Measurements from ENCODE around the gene SMIM34. TPM values are rescaled to one million over a fixed set of nuclear protein-coding genes. Genes with fewer than 3 reads are reported as not detected.
"Not testable (repeated sequence)": the region's sequence is repeated elsewhere in the genome, so short reads cannot be mapped to it uniquely, and the experiment has no call there.

The SMIM34 gene
- total RNA-seq, 1 donor from 2014 or later: not detected

DNA sequence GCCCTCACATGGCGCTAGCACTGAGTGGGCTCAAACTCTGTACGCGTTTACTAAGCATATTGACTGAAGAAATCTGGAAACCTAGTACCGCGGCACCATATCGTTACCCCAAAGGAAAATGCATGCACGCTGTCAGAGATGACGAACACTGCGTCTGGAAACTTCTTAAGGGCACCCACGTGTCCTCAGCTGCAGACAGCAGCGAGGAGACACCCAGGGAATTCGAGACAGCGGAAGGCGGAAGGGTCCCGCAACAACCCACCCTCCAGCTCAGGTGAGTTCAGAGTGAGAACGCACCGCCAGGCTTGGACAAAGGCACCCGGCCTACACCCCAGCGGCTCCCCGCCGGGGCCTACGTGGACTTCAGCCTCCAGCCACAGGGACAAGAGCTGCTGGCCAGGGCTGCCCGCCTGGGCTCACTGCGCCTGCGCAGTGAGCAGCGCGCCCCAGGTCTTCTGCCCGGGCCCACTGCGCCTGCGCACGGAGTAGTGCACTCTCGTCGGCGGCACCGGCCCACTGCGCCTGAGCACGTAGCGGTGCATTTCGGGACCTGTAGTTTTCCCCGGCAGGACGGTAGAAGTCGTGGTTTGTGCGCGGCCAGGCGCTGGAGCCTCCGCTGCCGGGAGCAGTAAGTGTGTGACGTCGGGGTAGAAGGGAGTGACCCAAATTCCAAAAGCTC, 48.7 kb downstream of the SMIM34 start, which contains the start of gene SMIM11:
SMIM11 (plus strand) TSS at position 568 of the 679 bp plus-strand sequence. CDS start 3,998 bp downstream, outside the sequence.
- H3K9me3 ChIP-seq (ENCODE audit: control insufficient read depth in 3 of 3, low read length in 3 of 3); H3K27ac ChIP-seq (ENCODE audit: low read depth, low read length); H3K9ac ChIP-seq (ENCODE audit: low read depth in 1 of 3, low read length in 3 of 3); H3K4me1 ChIP-seq (ENCODE audit: control insufficient read depth in 3 of 3, insufficient read depth in 3 of 3, low read length in 3 of 3); H3K4me3 ChIP-seq (ENCODE audit: low read length in 3 of 3); H3K27me3 ChIP-seq (ENCODE audit: control insufficient read depth in 3 of 3, insufficient read depth in 3 of 3, low read length in 3 of 3); H3K36me3 ChIP-seq (ENCODE audit: control insufficient read depth in 3 of 3, insufficient read depth in 3 of 3, low read length in 3 of 3): not testable (repeated sequence)

GRCh38 chr21:34374462-34374861, 49.3 kb downstream of the SMIM34 start:
- H3K27me3 ChIP-seq (ENCODE audit: control insufficient read depth in 3 of 3, insufficient read depth in 3 of 3, low read length in 3 of 3); H3K27ac ChIP-seq (ENCODE audit: low read depth, low read length); H3K9me3 ChIP-seq (ENCODE audit: control insufficient read depth in 3 of 3, low read length in 3 of 3); H3K9ac ChIP-seq (ENCODE audit: low read depth in 1 of 3, low read length in 3 of 3); H3K36me3 ChIP-seq (ENCODE audit: control insufficient read depth in 3 of 3, insufficient read depth in 3 of 3, low read length in 3 of 3); H3K4me3 ChIP-seq (ENCODE audit: low read length in 3 of 3); H3K4me1 ChIP-seq (ENCODE audit: control insufficient read depth in 3 of 3, insufficient read depth in 3 of 3, low read length in 3 of 3): not testable (repeated sequence)

GRCh38 chr21:34372321-34372720, 51.4 kb downstream of the SMIM34 start:
- Histone ChIP-seq H3K4me1 (ENCODE audit: control insufficient read depth in 3 of 3, insufficient read depth in 3 of 3, low read length in 3 of 3) (no peaks in the 10 kb centered on the region), H3K36me3 (ENCODE audit: control insufficient read depth in 3 of 3, insufficient read depth in 3 of 3, low read length in 3 of 3) (peaks cover 0 to 3% (median 0%) of the 10 kb centered on the region in 3 donors), H3K4me3 (ENCODE audit: low read length in 3 of 3) (no peak overlapping the region), H3K9ac (ENCODE audit: low read depth in 1 of 3, low read length in 3 of 3) (no peak overlapping the region), H3K9me3 (ENCODE audit: control insufficient read depth in 3 of 3, low read length in 3 of 3) (no peaks in the 10 kb centered on the region), H3K27ac (ENCODE audit: low read depth, low read length) (no peak overlapping the region), H3K27me3 (ENCODE audit: control insufficient read depth in 3 of 3, insufficient read depth in 3 of 3, low read length in 3 of 3) (no peaks in the 10 kb centered on the region)

DNA sequence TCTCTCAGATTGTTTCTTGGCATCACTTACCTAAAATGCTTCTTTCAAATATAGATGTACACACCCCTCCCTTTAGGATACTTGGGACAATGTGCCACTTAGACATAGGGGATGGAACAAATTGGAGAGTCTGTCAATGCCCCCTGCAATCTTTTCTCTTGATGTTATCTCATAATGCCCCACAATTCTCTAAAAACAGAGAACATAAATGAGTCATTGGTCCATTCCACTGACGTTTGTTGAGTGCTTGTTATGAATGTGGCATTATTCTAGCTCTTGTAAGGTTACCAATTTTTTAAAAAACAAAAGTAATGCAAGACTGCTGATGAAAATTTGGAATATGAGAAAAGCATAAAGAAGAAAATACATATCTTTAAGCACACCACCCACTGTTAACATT, 54.0 kb downstream of the SMIM34 start:
- Histone ChIP-seq H3K36me3 (ENCODE audit: control insufficient read depth in 3 of 3, insufficient read depth in 3 of 3, low read length in 3 of 3) (peaks cover 0 to 3% (median 0%) of the 10 kb centered on the region in 3 donors), H3K4me3 (ENCODE audit: low read length in 3 of 3) (no peak overlapping the region), H3K9ac (ENCODE audit: low read depth in 1 of 3, low read length in 3 of 3) (no peak overlapping the region), H3K4me1 (ENCODE audit: control insufficient read depth in 3 of 3, insufficient read depth in 3 of 3, low read length in 3 of 3) (no peaks in the 10 kb centered on the region), H3K27ac (ENCODE audit: low read depth, low read length) (no peak overlapping the region), H3K27me3 (ENCODE audit: control insufficient read depth in 3 of 3, insufficient read depth in 3 of 3, low read length in 3 of 3) (no peaks in the 10 kb centered on the region), H3K9me3 (ENCODE audit: control insufficient read depth in 3 of 3, low read length in 3 of 3) (no peaks in the 10 kb centered on the region)

Small RNA genes lying within 50 kb of the gene (small RNA-seq; reads per million reads assigned to genes)
- gene RF00614: not detected

Other genes starting within 250 kb of the SMIM34 start
- gene KCNE2, start 59.9 kb downstream of the SMIM34 start, total RNA-seq: 1.6 TPM
- gene SMIM11, start 48.4 kb downstream of the SMIM34 start, total RNA-seq: 6.3 TPM
- gene KCNE1, start 88.3 kb upstream of the SMIM34 start, total RNA-seq: 0.52 TPM
- 33.4 TPM for gene RCAN1, start 191.2 kb upstream of the SMIM34 start, total RNA-seq
- gene CLIC6, start 245.0 kb upstream of the SMIM34 start, total RNA-seq: under 0.01 TPM

Measured in skeletal muscle tissue (tissue), 5 donors.